ENCODE data around the gene CEP250.

Gene CEP250

DNA sequence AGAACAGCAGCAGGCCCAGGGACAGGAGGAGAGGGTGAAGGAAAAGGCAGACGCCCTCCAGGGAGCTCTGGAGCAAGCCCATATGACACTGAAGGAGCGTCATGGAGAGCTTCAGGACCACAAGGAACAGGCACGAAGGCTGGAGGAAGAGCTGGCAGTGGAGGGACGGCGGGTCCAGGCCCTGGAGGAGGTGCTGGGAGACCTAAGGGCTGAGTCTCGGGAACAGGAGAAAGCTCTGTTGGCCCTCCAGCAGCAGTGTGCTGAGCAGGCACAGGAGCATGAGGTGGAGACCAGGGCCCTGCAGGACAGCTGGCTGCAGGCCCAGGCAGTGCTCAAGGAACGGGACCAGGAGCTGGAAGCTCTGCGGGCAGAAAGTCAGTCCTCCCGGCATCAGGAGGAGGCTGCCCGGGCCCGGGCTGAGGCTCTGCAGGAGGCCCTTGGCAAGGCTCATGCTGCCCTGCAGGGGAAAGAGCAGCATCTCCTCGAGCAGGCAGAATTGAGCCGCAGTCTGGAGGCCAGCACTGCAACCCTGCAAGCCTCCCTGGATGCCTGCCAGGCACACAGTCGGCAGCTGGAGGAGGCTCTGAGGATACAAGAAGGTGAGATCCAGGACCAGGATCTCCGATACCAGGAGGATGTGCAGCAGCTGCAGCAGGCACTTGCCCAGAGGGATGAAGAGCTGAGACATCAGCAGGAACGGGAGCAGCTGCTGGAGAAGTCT is 48.6 kb downstream of the CEP250 start:
- Histone ChIP-seq H4K20me1 (ENCODE audit: control insufficient read depth, insufficient read depth, low read depth, low read length) (no peaks in the 10 kb centered on the region), H3K4me2 (ENCODE audit: low read length) (no peak overlapping the region), H3K4me3 (ENCODE audit: low read length) (no peak overlapping the region), H3K4me1 (ENCODE audit: control insufficient read depth, low read length) (peaks cover 21% of the 10 kb centered on the region), H3K36me3 (ENCODE audit: control insufficient read depth, low read length) (peaks cover 73% of the 10 kb centered on the region), H3K9me3 (ENCODE audit: control insufficient read depth, insufficient read depth, low read length) (no peaks in the 10 kb centered on the region), H3K79me2 (ENCODE audit: control insufficient read depth, low read length) (no peaks in the 10 kb centered on the region), H3K27ac (ENCODE audit: low read depth, low read length) (no peak overlapping the region), H3F3A (ENCODE audit: control insufficient read depth, insufficient read depth) (no peaks in the 10 kb centered on the region; the same call in 1 of the 2 replicates), H3K27me3 (ENCODE audit: control insufficient read depth, low read length) (no peaks in the 10 kb centered on the region), H3K9me2 (replicated peaks; ENCODE audit: control insufficient read depth, low read length) (no peaks in the 10 kb centered on the region)
- no peak for TF ChIP-seq EZH2phosphoT487 (IDR thresholded peaks at IDR 0.05; ENCODE audit: borderline replicate concordance, low read length)
- TF ChIP-seq, protein P1, sequence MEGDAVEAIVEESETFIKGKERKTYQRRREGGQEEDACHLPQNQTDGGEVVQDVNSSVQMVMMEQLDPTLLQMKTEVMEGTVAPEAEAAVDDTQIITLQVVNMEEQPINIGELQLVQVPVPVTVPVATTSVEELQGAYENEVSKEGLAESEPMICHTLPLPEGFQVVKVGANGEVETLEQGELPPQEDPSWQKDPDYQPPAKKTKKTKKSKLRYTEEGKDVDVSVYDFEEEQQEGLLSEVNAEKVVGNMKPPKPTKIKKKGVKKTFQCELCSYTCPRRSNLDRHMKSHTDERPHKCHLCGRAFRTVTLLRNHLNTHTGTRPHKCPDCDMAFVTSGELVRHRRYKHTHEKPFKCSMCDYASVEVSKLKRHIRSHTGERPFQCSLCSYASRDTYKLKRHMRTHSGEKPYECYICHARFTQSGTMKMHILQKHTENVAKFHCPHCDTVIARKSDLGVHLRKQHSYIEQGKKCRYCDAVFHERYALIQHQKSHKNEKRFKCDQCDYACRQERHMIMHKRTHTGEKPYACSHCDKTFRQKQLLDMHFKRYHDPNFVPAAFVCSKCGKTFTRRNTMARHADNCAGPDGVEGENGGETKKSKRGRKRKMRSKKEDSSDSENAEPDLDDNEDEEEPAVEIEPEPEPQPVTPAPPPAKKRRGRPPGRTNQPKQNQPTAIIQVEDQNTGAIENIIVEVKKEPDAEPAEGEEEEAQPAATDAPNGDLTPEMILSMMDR (IDR thresholded peaks at IDR 0.05; ENCODE audit: low read depth, low read length, poor library complexity, severe bottlenecking): no peak

DNA sequence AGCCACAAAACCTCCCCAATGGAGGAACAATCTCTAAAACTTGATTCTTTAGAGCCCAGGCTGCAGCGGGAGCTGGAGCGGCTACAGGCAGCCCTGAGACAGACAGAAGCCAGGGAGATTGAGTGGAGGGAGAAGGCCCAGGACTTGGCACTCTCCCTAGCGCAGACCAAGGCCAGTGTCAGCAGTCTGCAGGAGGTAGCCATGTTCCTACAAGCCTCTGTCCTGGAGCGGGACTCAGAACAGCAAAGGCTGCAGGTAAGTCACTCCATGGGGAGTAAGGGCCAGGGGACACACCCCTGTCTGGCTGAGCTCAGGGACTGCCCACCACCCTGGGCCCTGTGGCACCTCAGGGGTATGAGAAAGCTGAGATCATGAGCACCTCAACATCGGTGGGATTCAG is 49.4 kb downstream of the CEP250 start:
- Histone ChIP-seq H4K20me1 (ENCODE audit: control insufficient read depth, insufficient read depth, low read depth, low read length) (no peaks in the 10 kb centered on the region), H3F3A (ENCODE audit: control insufficient read depth, insufficient read depth) (no peaks in the 10 kb centered on the region; the same call in 1 of the 2 replicates), H3K9me2 (replicated peaks; ENCODE audit: control insufficient read depth, low read length) (no peaks in the 10 kb centered on the region), H3K4me3 (ENCODE audit: low read length) (no peak overlapping the region), H3K27ac (ENCODE audit: low read depth, low read length) (no peak overlapping the region), H3K27me3 (ENCODE audit: control insufficient read depth, low read length) (no peaks in the 10 kb centered on the region), H3K36me3 (ENCODE audit: control insufficient read depth, low read length) (peaks cover 72% of the 10 kb centered on the region), H3K4me2 (ENCODE audit: low read length) (no peak overlapping the region), H3K4me1 (ENCODE audit: control insufficient read depth, low read length) (peaks cover 21% of the 10 kb centered on the region), H3K9me3 (ENCODE audit: control insufficient read depth, insufficient read depth, low read length) (no peaks in the 10 kb centered on the region), H3K79me2 (ENCODE audit: control insufficient read depth, low read length) (no peaks in the 10 kb centered on the region)
- no peak for TF ChIP-seq EZH2phosphoT487 (IDR thresholded peaks at IDR 0.05; ENCODE audit: borderline replicate concordance, low read length)
- TF ChIP-seq, protein P1 (IDR thresholded peaks at IDR 0.05; ENCODE audit: low read depth, low read length, poor library complexity, severe bottlenecking): no peak

DNA sequence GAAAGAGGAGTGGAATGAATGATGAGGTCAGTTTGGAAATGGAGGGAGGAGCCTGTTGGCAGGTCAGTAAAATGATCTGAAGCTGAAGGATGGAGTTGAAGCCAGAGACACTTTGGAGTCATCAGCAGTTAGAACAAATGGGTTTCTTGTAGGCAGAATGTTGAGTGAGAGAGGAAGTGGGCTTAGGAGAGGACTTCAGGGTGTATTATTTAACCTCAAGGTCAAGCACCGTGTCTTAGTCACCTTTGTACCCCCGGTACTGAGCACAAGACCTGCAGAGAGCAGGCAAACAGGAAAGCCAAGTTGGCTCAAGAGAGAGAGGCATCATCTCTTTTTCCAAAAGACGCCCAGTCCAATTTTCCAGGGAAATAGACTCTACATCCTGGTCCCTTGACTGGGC is 50.8 kb downstream of the CEP250 start:
- TF ChIP-seq, protein P1 (IDR thresholded peaks at IDR 0.05; ENCODE audit: low read depth, low read length, poor library complexity, severe bottlenecking): no peak
- TF ChIP-seq EZH2phosphoT487 (IDR thresholded peaks at IDR 0.05; ENCODE audit: borderline replicate concordance, low read length): no peak
- peaks cover 77% of the 10 kb centered on the region for H3K36me3 ChIP-seq (ENCODE audit: control insufficient read depth, low read length)
- H3K79me2 ChIP-seq (ENCODE audit: control insufficient read depth, low read length): no peaks in the 10 kb centered on the region
- H3K4me1 ChIP-seq (ENCODE audit: control insufficient read depth, low read length): peaks cover 21% of the 10 kb centered on the region
- no peaks in the 10 kb centered on the region for H4K20me1 ChIP-seq (ENCODE audit: control insufficient read depth, insufficient read depth, low read depth, low read length)
- no peaks in the 10 kb centered on the region for H3K9me3 ChIP-seq (ENCODE audit: control insufficient read depth, insufficient read depth, low read length)
- H3K4me3 ChIP-seq (ENCODE audit: low read length): no peak overlapping the region
- H3K27me3 ChIP-seq (ENCODE audit: control insufficient read depth, low read length): no peaks in the 10 kb centered on the region
- H3F3A ChIP-seq (ENCODE audit: control insufficient read depth, insufficient read depth): no peaks in the 10 kb centered on the region; the same call in 1 of the 2 replicates
- H3K27ac ChIP-seq (ENCODE audit: low read depth, low read length): no peak overlapping the region
- H3K9me2 ChIP-seq (replicated peaks; ENCODE audit: control insufficient read depth, low read length): no peaks in the 10 kb centered on the region
- no peak overlapping the region for H3K4me2 ChIP-seq (ENCODE audit: low read length)

Measured in DOHH2 (cell line).